ENCODE measurements around the gene MAP3K19.
"Not testable (repeated sequence)": the region's sequence is repeated elsewhere in the genome, so short reads cannot be mapped to it uniquely, and the experiment has no call there.

- not testable (repeated sequence) for TF ChIP-seq KAT2A (conservative IDR thresholded peaks at IDR 0.05; ENCODE audit: control insufficient read depth, low read depth, low read length); EP300 (IDR thresholded peaks at IDR 0.05; ENCODE audit: borderline replicate concordance in 1 of 2, control insufficient read depth in 1 of 2, low read depth in 2 of 2, low read length in 2 of 2); ATF3 (IDR thresholded peaks at IDR 0.05; ENCODE audit: borderline replicate concordance, extremely low read depth, low read depth, low read length); CBX3 (IDR thresholded peaks at IDR 0.05; ENCODE audit: borderline replicate concordance, low read depth); CBX5 (IDR thresholded peaks at IDR 0.05; ENCODE audit: low read depth); PBX3 (IDR thresholded peaks at IDR 0.05; ENCODE audit: insufficient replicate concordance, low read depth, low read length)
Measured at GRCh38 chr2:135089597-135089996, 42.4 kb upstream of the MAP3K19 start.

Data from GM12878 (cell line).